IMR-90 (cell line): ENCODE measurements around the gene HOXD10.

Experiments
- CHD1 ChIP-seq: IDR thresholded peaks from 2 replicates; pipeline ENCODE4 v1.6.1; 2012; ENCODE audit warnings: low read depth, low read length, improper control_type of control experiment
- POLR2A ChIP-seq: IDR thresholded peaks from 2 replicates; pipeline ENCODE4 v1.6.1; 2012; ENCODE audit warnings: mild to moderate bottlenecking, low read depth, low read length
- RFX5 ChIP-seq: IDR thresholded peaks from 2 replicates; pipeline ENCODE4 v1.8.0; 2012; ENCODE audit warnings: low read depth, mild to moderate bottlenecking, low read length, moderate library complexity
- TF ChIP-seq, protein P1 (sequence below): conservative IDR thresholded peaks from 2 replicates; pipeline ENCODE4 v1.5.1; 2012; ENCODE audit warnings: mild to moderate bottlenecking, low read depth, low read length, improper control_type of control experiment

GRCh38 chr2:176163672-176164056, 47.1 kb downstream of the HOXD10 start:
- TF ChIP-seq RFX5 (no peak), POLR2A (no peak), CHD1 (no peak)
- TF ChIP-seq, protein P1, sequence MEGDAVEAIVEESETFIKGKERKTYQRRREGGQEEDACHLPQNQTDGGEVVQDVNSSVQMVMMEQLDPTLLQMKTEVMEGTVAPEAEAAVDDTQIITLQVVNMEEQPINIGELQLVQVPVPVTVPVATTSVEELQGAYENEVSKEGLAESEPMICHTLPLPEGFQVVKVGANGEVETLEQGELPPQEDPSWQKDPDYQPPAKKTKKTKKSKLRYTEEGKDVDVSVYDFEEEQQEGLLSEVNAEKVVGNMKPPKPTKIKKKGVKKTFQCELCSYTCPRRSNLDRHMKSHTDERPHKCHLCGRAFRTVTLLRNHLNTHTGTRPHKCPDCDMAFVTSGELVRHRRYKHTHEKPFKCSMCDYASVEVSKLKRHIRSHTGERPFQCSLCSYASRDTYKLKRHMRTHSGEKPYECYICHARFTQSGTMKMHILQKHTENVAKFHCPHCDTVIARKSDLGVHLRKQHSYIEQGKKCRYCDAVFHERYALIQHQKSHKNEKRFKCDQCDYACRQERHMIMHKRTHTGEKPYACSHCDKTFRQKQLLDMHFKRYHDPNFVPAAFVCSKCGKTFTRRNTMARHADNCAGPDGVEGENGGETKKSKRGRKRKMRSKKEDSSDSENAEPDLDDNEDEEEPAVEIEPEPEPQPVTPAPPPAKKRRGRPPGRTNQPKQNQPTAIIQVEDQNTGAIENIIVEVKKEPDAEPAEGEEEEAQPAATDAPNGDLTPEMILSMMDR = no peak
